HK-2 (cell line): ENCODE measurements around the gene LCNL1.

Experiments
- DNase-seq: peaks from one replicate; pipeline ENCODE4 v3.0.0-alpha.2; 2018; ENCODE audit not compliant: unreplicated experiment

The LCNL1 gene

GRCh38 chr9:136947028-136947891, 35.5 kb upstream of the LCNL1 start:
- DNase-seq, result no peak

GRCh38 chr9:136947955-136948510, 34.8 kb upstream of the LCNL1 start:
- peak; percentile 43 for DNase-seq

- DNase-seq, result no peak
Measured at GRCh38 chr9:136949239-136949816, 33.5 kb upstream of the LCNL1 start.

- peak; percentile 98 for DNase-seq
Measured at GRCh38 chr9:136949817-136950655, 32.8 kb upstream of the LCNL1 start.

GRCh38 chr9:136950656-136951276, 32.0 kb upstream of the LCNL1 start:
- DNase-seq, result no peak

GRCh38 chr9:136951541-136952320, 31.1 kb upstream of the LCNL1 start, which contains the start of gene LCN12:
LCN12 (plus strand) TSS chr9:136952273; CDS start chr9:136952328, 55 bp downstream.
- no peak for DNase-seq

- DNase-seq, result no peak
Measured at GRCh38 chr9:136952321-136952850, 30.4 kb upstream of the LCNL1 start.

- DNase-seq, result no peak
Measured at GRCh38 chr9:136952876-136953770, 29.7 kb upstream of the LCNL1 start.

GRCh38 chr9:136953771-136954269, 29.0 kb upstream of the LCNL1 start:
- no peak for DNase-seq

GRCh38 chr9:136954270-136955083, 28.3 kb upstream of the LCNL1 start:
- no peak for DNase-seq

- no peak for DNase-seq
Measured at GRCh38 chr9:136955202-136955942, 27.4 kb upstream of the LCNL1 start.

GRCh38 chr9:136955943-136956335, 26.9 kb upstream of the LCNL1 start:
- no peak for DNase-seq

- no peak for DNase-seq
Measured at GRCh38 chr9:136956604-136957003, 26.2 kb upstream of the LCNL1 start.

GRCh38 chr9:136957461-136957860, 25.3 kb upstream of the LCNL1 start:
- no peak for DNase-seq

GRCh38 chr9:136957901-136958300, 24.9 kb upstream of the LCNL1 start:
- DNase-seq, result no peak

GRCh38 chr9:136958473-136958872, 24.3 kb upstream of the LCNL1 start:
- no peak for DNase-seq
